CD4-positive, alpha-beta T cell (primary cell): ENCODE measurements around the gene CAD. TPM values are rescaled to one million over a fixed set of nuclear protein-coding genes. Genes with fewer than 3 reads are reported as not detected.

ENCODE experiments used
- ATAC-seq: fragments of 200-7000 bp; cut with Tn5 transposase; one replicate; pipeline ENCODE4 v1.10.0; 2022; ENCODE audit warnings: mild to moderate bottlenecking; ENCODE audit not compliant: poor library complexity
- CTCF ChIA-PET: fragments of 350-600 bp; sonication (Branson Sonifier 250); formaldehyde crosslinking; loops from one replicate; lab custom pipeline; 2021; ENCODE audit warnings: antibody characterized with exemption, inconsistent platforms; lab: Charles Lee
- POLR2A ChIA-PET: fragments of 350-600 bp; sonication (Branson Sonifier 250); formaldehyde crosslinking; loops from one replicate; lab custom pipeline; 2021; ENCODE audit warnings: antibody characterized with exemption, inconsistent platforms; lab: Charles Lee
- DNase-seq, 14 experiments: peaks; one replicate each; pipeline ENCODE4 v3.0.0-alpha.2; 2013 to 2020; ENCODE audit warnings: mixed read lengths in 2 of 14
- H3K27ac ChIP-seq, 2 donors: one replicate each; pipeline versions ENCODE4 v1.5.1 to v1.7.0; 2013; ENCODE audit warnings: low read length in 2 of 2, low read depth in 1 of 2, mild to moderate bottlenecking in 1 of 2
- H3K27me3 ChIP-seq, 2 experiments: 1 replicate in 1 of 2; 2 replicates in 1 of 2; pipeline versions ENCODE4 v1.6.1 to v1.7.0; 2013; ENCODE audit warnings: low read length in 2 of 2, control low read depth in 1 of 2, mild to moderate bottlenecking in 1 of 2, moderate library complexity in 1 of 2; ENCODE audit not compliant: insufficient read depth in 2 of 2, control insufficient read depth in 1 of 2
- H3K36me3 ChIP-seq: one replicate; pipeline ENCODE4 v1.6.1; 2013; ENCODE audit warnings: low read length, control low read depth; ENCODE audit not compliant: insufficient read depth
- H3K4me1 ChIP-seq: one replicate; pipeline ENCODE4 v1.6.1; 2013; ENCODE audit warnings: low read length, control low read depth; ENCODE audit not compliant: insufficient read depth
- H3K4me3 ChIP-seq: one replicate; pipeline ENCODE4 v1.5.1; 2013; ENCODE audit warnings: mild to moderate bottlenecking, low read length, moderate library complexity
- H3K9me3 ChIP-seq, 2 experiments: 1 replicate in 1 of 2; 2 replicates in 1 of 2; pipeline versions ENCODE4 v1.6.1 to v1.7.0; 2013; ENCODE audit warnings: low read length in 2 of 2, mild to moderate bottlenecking in 2 of 2, control low read depth in 1 of 2, moderate library complexity in 1 of 2; ENCODE audit not compliant: control insufficient read depth in 1 of 2, insufficient read depth in 1 of 2
- H3K27ac Mint-ChIP-seq: one replicate; pipeline ENCODE4 v1.8.0; 2020; ENCODE audit warnings: mixed read lengths
- H3K27me3 Mint-ChIP-seq: one replicate; pipeline ENCODE4 v1.8.0; 2021; ENCODE audit warnings: mixed read lengths
- H3K36me3 Mint-ChIP-seq: one replicate; pipeline ENCODE4 v1.8.0; 2021; ENCODE audit warnings: low read depth, mixed read lengths
- H3K4me1 Mint-ChIP-seq: one replicate; pipeline ENCODE4 v1.8.0; 2021; ENCODE audit warnings: low read depth, mixed read lengths
- H3K4me3 Mint-ChIP-seq: one replicate; pipeline ENCODE4 v1.8.0; 2020; ENCODE audit warnings: mild to moderate bottlenecking, mixed read lengths
- H3K9me3 Mint-ChIP-seq: one replicate; pipeline ENCODE4 v1.8.0; 2020; ENCODE audit warnings: mixed read lengths
- CTCF ChIP-seq: fragments of 200-600 bp; IDR thresholded peaks from one replicate; pipeline ENCODE4 v1.8.0; 2022; ENCODE audit warnings: antibody characterized with exemption, mild to moderate bottlenecking
- intact Hi-C, 2 experiments: fragments of 100-400 bp; cut with DNase I in 1 of 2; cut with micrococcal nuclease in 1 of 2; formaldehyde crosslinking; loops; one replicate each; pipeline versions ENCODE4 v1.15.1 to v1.9.0; 2023 to 2025; cut with DNase I, micrococcal nuclease
- total RNA-seq, 174 experiments: library from RNA in 2 of 174; stranded (reverse) in 2 of 174; gene quantifications; one replicate each; pipeline ENCODE4 v1.2.3 and lab custom pipeline; 2021 to 2026

CAD gene
- total RNA-seq, 2 experiments from 2014 or later = 20.0 to 20.3 TPM

- no peak overlapping the region for H3K4me3 Mint-ChIP-seq
Observed at GRCh38 chr2:27177441-27178351, 39.5 kb upstream of the CAD start.

GRCh38 chr2:27178469-27178868 lies 38.7 kb upstream of the CAD start:
- no peak overlapping the region for H3K27ac ChIP-seq
- H3K27me3 Mint-ChIP-seq = peaks cover 57% of the 10 kb centered on the region
- no peak overlapping the region for H3K4me3 Mint-ChIP-seq
- no peak overlapping the region for H3K27ac Mint-ChIP-seq
- no peaks in the 10 kb centered on the region for H3K4me1 Mint-ChIP-seq
- no peaks in the 10 kb centered on the region for H3K36me3 Mint-ChIP-seq
- H3K4me3 ChIP-seq = no peak overlapping the region
- H3K4me1 ChIP-seq = no peaks in the 10 kb centered on the region
- intact Hi-C loops = no loop called here
- ChIA-PET CTCF (interaction anchor here (1.2 kb wide), 1 partner anchor 9 kb away, joined by 5 read pairs; no protein-coding TSS in a partner anchor), POLR2A (no interaction called here)
- H3K27me3 ChIP-seq = peaks cover 0 to 10% of the 10 kb centered on the region in 2 experiments
- no peaks in the 10 kb centered on the region for H3K9me3 ChIP-seq
- no peaks in the 10 kb centered on the region for H3K36me3 ChIP-seq
- DNase-seq = no peak
- no peak for TF ChIP-seq CTCF
- ATAC-seq = no peak
- no peaks in the 10 kb centered on the region for H3K9me3 Mint-ChIP-seq

More at GRCh38 chr2:27177441-27178351, 39.5 kb upstream of the CAD start:
- H3K9me3 ChIP-seq = no peaks in the 10 kb centered on the region
- Mint-ChIP-seq H3K27me3 (peaks cover 52% of the 10 kb centered on the region), H3K9me3 (no peaks in the 10 kb centered on the region), H3K4me1 (no peaks in the 10 kb centered on the region), H3K36me3 (no peaks in the 10 kb centered on the region), H3K27ac (no peak overlapping the region)
- DNase-seq (no peak), ATAC-seq (no peak)
- ChIA-PET POLR2A (no interaction called here), CTCF (interaction anchor here (1.2 kb wide), 1 partner anchor 8 kb away, joined by 5 read pairs; no protein-coding TSS in a partner anchor)
- H3K27ac ChIP-seq = no peak overlapping the region
- intact Hi-C loops = no loop called here
- H3K4me1 ChIP-seq = no peaks in the 10 kb centered on the region
- H3K4me3 ChIP-seq = no peak overlapping the region
- no peak for TF ChIP-seq CTCF
- no peaks in the 10 kb centered on the region for H3K36me3 ChIP-seq
- H3K27me3 ChIP-seq = peaks cover 0 to 10% of the 10 kb centered on the region in 2 experiments

- no peak for TF ChIP-seq CTCF
- POLR2A ChIA-PET = no interaction called here
- Histone ChIP-seq H3K9me3 (no peaks in the 10 kb centered on the region), H3K27ac (no peak overlapping the region), H3K4me3 (no peak overlapping the region), H3K36me3 (no peaks in the 10 kb centered on the region), H3K27me3 (peaks cover 0 to 10% of the 10 kb centered on the region in 2 experiments), H3K4me1 (no peaks in the 10 kb centered on the region)
- Mint-ChIP-seq H3K9me3 (no peaks in the 10 kb centered on the region), H3K27me3 (peaks cover 60% of the 10 kb centered on the region), H3K36me3 (no peaks in the 10 kb centered on the region), H3K4me3 (no peak overlapping the region), H3K27ac (no peak overlapping the region), H3K4me1 (no peaks in the 10 kb centered on the region)
- ATAC-seq (no peak), DNase-seq (no peak)
- CTCF ChIA-PET = no interaction called here
- intact Hi-C loops = no loop called here
Observed at GRCh38 chr2:27179344-27180000, 37.7 kb upstream of the CAD start.
